Stimulated activated naive CD8-positive, alpha-beta T cell treated with anti-CD3 and anti-CD28 coated beads, Interleukin-15, amount 100 ng/mL, for 72 hours (primary cell): ENCODE measurements around the gene CCPG1.
"Not testable (repeated sequence)": the region's sequence is repeated elsewhere in the genome, so short reads cannot be mapped to it uniquely, and the experiment has no call there.

Source experiments
- ATAC-seq: fragments of 150-1000 bp; cut with Tn5 transposase; 2 replicates; pipeline ENCODE4 v1.10.0; 2021; ENCODE audit warnings: mild to moderate bottlenecking, moderate library complexity
- DNase-seq, 2 donors: peaks; one replicate each; pipeline ENCODE4 v3.0.0; 2021 to 2022
- H3K27ac Mint-ChIP-seq, 2 donors: one replicate each; pipeline ENCODE4 v1.8.0; 2022; ENCODE audit warnings: mild to moderate bottlenecking in 2 of 2, mixed read lengths in 2 of 2, moderate library complexity in 2 of 2
- H3K27me3 Mint-ChIP-seq: one replicate; pipeline ENCODE4 v1.8.0; 2022; ENCODE audit warnings: mixed read lengths
- H3K4me1 Mint-ChIP-seq: one replicate; pipeline ENCODE4 v1.8.0; 2022; ENCODE audit warnings: mild to moderate bottlenecking, mixed read lengths
- H3K4me3 Mint-ChIP-seq, 2 donors: one replicate each; pipeline ENCODE4 v1.8.0; 2022; ENCODE audit warnings: mild to moderate bottlenecking in 2 of 2, mixed read lengths in 2 of 2, moderate library complexity in 1 of 2
- H3K9me3 Mint-ChIP-seq, 2 donors: one replicate each; pipeline ENCODE4 v1.8.0; 2022; ENCODE audit warnings: mixed read lengths in 2 of 2

Gene CCPG1, protein sequence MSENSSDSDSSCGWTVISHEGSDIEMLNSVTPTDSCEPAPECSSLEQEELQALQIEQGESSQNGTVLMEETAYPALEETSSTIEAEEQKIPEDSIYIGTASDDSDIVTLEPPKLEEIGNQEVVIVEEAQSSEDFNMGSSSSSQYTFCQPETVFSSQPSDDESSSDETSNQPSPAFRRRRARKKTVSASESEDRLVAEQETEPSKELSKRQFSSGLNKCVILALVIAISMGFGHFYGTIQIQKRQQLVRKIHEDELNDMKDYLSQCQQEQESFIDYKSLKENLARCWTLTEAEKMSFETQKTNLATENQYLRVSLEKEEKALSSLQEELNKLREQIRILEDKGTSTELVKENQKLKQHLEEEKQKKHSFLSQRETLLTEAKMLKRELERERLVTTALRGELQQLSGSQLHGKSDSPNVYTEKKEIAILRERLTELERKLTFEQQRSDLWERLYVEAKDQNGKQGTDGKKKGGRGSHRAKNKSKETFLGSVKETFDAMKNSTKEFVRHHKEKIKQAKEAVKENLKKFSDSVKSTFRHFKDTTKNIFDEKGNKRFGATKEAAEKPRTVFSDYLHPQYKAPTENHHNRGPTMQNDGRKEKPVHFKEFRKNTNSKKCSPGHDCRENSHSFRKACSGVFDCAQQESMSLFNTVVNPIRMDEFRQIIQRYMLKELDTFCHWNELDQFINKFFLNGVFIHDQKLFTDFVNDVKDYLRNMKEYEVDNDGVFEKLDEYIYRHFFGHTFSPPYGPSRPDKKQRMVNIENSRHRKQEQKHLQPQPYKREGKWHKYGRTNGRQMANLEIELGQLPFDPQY

GRCh38 chr15:55408012-55408928, at the start of gene CCPG1, which contains the start of gene PIERCE2:
Gene CCPG1 (minus strand): TSS chr15:55408359. CDS start chr15:55389424, 18,935 bp downstream.
Gene PIERCE2 (plus strand): TSS chr15:55408495. CDS start chr15:55408769, 274 bp downstream.
- Mint-ChIP-seq H3K27ac (peak within 1 kb of the TSS; percentile 93 to 94), H3K27me3 (no peaks in the 10 kb centered on the region), H3K4me3 (peak within 1 kb of the TSS; percentile 92 to 94), H3K9me3 (no peaks in the 10 kb centered on the region), H3K4me1 (peaks cover 34% of the 10 kb centered on the region)
- ATAC-seq = peak; percentile 96
- DNase-seq = peak; percentile 90 to 93

GRCh38 chr15:55457401-55458022, 49.4 kb upstream of the CCPG1 start:
- Mint-ChIP-seq H3K4me1 (no peaks in the 10 kb centered on the region), H3K27me3 (no peaks in the 10 kb centered on the region), H3K9me3 (peaks cover 13 to 23% of the 10 kb centered on the region in 2 donors), H3K4me3 (no peak overlapping the region), H3K27ac (peak overlapping the region in 1 of 2 donors; percentile 39)
- DNase-seq (no peak), ATAC-seq (no peak)

DNA sequence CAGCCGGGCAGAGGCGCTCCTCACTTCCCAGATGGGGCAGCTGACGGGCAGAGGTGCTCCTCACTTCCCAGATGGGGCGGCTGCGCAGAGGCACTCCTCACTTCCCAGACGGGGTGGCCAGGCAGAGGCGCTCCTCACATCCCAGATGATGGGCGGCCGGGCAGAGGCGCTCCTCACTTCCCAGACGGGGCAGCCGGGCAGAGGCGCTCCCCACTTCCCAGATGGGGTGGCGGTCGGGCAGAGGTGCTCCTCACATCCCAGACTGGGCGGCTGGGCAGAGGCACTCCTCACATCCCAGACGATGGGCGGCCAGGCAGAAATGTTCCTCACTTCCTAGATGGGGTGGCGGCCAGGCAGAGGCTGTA, 38.9 kb upstream of the CCPG1 start:
- H3K27ac Mint-ChIP-seq, H3K27me3 Mint-ChIP-seq, DNase-seq, H3K9me3 Mint-ChIP-seq, H3K4me1 Mint-ChIP-seq, H3K4me3 Mint-ChIP-seq, ATAC-seq: not testable (repeated sequence)

GRCh38 chr15:55446379-55447029, 38.3 kb upstream of the CCPG1 start:
- H3K9me3 Mint-ChIP-seq, H3K27ac Mint-ChIP-seq, H3K4me1 Mint-ChIP-seq, ATAC-seq, H3K4me3 Mint-ChIP-seq, H3K27me3 Mint-ChIP-seq, DNase-seq: not testable (repeated sequence)

- H3K4me3 Mint-ChIP-seq, DNase-seq, H3K27ac Mint-ChIP-seq, H3K4me1 Mint-ChIP-seq, H3K9me3 Mint-ChIP-seq, ATAC-seq, H3K27me3 Mint-ChIP-seq: not testable (repeated sequence)
Observed at GRCh38 chr15:55445936-55446335, 37.8 kb upstream of the CCPG1 start.

DNA sequence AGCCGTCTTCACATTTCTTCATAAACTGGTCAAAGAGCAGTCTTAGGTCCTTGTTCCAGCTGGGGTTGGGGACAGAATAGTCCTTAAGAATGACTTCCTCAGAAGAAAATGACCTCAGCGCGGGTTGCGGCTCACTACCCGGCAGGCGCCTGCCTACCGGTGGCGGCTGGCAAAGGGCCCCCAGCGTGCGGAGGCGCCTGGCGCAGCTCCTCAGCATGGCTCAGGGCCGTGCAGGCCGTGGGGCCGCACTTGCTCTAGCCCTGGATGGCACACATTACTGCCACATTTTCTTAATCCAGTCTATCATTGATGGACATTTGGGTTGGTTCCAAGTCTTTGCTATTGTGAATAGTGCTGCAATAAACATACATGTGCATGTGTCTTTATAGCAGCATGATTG, 35.0 kb upstream of the CCPG1 start:
- H3K4me3 Mint-ChIP-seq, H3K27me3 Mint-ChIP-seq, ATAC-seq, H3K9me3 Mint-ChIP-seq, H3K4me1 Mint-ChIP-seq, DNase-seq, H3K27ac Mint-ChIP-seq: not testable (repeated sequence)

DNA sequence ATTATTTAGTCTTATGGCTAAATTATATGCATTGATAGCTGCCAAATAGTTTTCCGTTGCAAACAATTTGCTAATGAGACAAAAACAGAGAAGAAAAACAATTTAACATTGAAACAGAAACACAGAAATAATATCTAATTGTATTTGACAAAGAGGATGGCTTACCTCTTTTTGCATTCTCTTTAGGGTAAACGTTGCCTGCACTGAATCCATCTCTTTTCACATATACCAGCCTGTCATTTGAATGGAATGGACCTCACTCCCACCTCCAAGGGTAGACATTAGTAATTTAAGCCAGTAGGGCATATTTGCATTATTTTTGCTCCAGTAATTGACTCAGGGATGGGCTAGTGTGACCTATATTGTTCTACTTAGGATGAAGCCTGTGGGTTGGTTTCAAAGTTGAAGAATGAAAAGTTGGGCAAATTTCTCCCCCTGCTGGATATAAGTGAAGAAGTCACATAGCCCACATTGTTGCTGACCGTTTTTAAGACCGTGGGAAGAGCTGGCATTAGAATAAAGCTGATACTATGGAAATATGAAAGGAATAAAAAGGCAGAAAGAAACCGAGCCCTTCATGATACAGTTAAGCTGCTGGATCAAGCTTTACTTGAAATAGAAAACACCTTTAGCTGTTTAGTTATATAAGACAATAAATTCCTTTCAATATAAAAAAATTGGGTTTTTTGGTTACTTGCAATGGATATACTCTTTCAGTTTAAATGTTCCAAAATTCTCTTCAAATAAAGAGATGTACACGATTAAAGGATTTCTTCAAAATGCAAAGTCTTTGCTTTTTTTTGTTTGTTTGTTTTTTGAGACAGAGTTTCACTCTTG, 27.0 kb upstream of the CCPG1 start:
- Mint-ChIP-seq H3K27me3 (no peaks in the 10 kb centered on the region), H3K27ac (no peak overlapping the region), H3K4me1 (peaks cover 4% of the 10 kb centered on the region), H3K9me3 (no peaks in the 10 kb centered on the region), H3K4me3 (no peak overlapping the region)
- DNase-seq (peak in 1 of 2 donors; percentile 17), ATAC-seq (peak; percentile 74)

GRCh38 chr15:55422089-55422488, 13.9 kb upstream of the CCPG1 start:
- Mint-ChIP-seq H3K4me1 (no peaks in the 10 kb centered on the region), H3K9me3 (no peaks in the 10 kb centered on the region), H3K27ac (no peak overlapping the region), H3K27me3 (no peaks in the 10 kb centered on the region), H3K4me3 (no peak overlapping the region)
- DNase-seq (no peak), ATAC-seq (no peak)

- Mint-ChIP-seq H3K4me1 (no peaks in the 10 kb centered on the region), H3K4me3 (no peak overlapping the region), H3K27ac (no peak overlapping the region), H3K27me3 (no peaks in the 10 kb centered on the region), H3K9me3 (no peaks in the 10 kb centered on the region)
- DNase-seq = no peak
- ATAC-seq = no peak
Observed at GRCh38 chr15:55420171-55420866, 12.2 kb upstream of the CCPG1 start.

DNA sequence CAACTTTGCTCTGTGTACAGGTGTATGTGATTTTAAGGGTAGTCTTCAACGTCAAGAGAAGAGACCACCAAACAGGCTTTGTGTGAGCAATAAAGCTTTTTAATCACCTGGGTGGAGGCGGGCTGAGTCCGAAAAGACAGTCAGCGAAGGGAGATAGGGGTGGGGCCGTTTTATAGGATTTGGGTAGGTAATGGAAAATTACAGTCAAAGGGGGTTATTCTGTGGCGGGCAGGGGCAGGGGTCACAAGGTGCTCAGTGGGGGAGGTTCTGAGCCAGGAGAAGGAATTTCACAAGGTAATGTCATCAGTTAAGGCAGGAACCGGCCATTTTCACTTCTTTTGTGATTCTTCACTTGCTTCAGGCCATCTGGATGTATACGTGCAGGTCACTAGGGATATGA, 9.5 kb upstream of the CCPG1 start:
- not testable (repeated sequence) for H3K27me3 Mint-ChIP-seq, DNase-seq, H3K9me3 Mint-ChIP-seq, H3K4me3 Mint-ChIP-seq, ATAC-seq, H3K27ac Mint-ChIP-seq, H3K4me1 Mint-ChIP-seq

GRCh38 chr15:55408976-55409375, 817 bp upstream of the CCPG1 start:
- not testable (repeated sequence) for ATAC-seq, DNase-seq, H3K9me3 Mint-ChIP-seq, H3K27me3 Mint-ChIP-seq
- peak overlapping the region in 1 of 2 donors; percentile 93 for H3K27ac Mint-ChIP-seq
- H3K4me1 Mint-ChIP-seq = peaks cover 26% of the 10 kb centered on the region
- H3K4me3 Mint-ChIP-seq = peak overlapping the region; percentile 46 to 94

- H3K9me3 Mint-ChIP-seq = no peaks in the 10 kb centered on the region
- peak; percentile 47 for ATAC-seq
- peak overlapping the region; percentile 92 to 94 for H3K4me3 Mint-ChIP-seq
- peak overlapping the region; percentile 92 to 94 for H3K27ac Mint-ChIP-seq
- DNase-seq = no peak
- H3K4me1 Mint-ChIP-seq = peaks cover 41% of the 10 kb centered on the region
- no peaks in the 10 kb centered on the region for H3K27me3 Mint-ChIP-seq
Observed at GRCh38 chr15:55407498-55408011, 604 bp downstream of the CCPG1 start.

DNA sequence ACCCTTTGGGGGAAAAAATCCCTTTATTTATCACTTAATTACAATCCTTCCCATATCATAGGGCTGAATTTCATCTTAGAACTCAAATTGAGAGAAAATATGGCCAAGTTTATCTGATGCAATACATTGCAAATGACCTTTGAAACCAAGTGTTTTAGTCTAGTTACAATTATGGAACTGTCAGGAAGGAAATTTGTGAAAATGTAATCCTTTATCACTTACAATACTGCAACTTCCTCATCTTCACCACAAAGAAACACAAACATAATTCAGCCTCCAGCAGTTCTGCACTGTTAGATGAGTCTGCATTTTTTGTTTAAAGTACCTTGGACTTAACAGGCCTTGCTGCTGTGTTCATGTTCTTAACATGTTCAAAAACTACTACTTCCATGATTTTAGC, 4.6 kb downstream of the CCPG1 start:
- peaks cover 60% of the 10 kb centered on the region for H3K4me1 Mint-ChIP-seq
- DNase-seq (no peak), ATAC-seq (no peak)
- H3K27me3 Mint-ChIP-seq = no peaks in the 10 kb centered on the region
- peak overlapping the region; percentile 25 to 79 for H3K4me3 Mint-ChIP-seq
- H3K9me3 Mint-ChIP-seq = no peaks in the 10 kb centered on the region
- peak overlapping the region; percentile 97 to 98 for H3K27ac Mint-ChIP-seq
